SK-N-SH (cell line): ENCODE measurements around the gene ARFGEF2.

Experiments
- EP300 ChIP-seq, 2 experiments: IDR thresholded peaks; 2 replicates each; pipeline versions ENCODE4 v1.4.0 to v1.6.1; 2012; ENCODE audit warnings: borderline replicate concordance in 1 of 2, low read depth in 1 of 2, low read length in 1 of 2
- GABPA ChIP-seq: IDR thresholded peaks from 2 replicates; pipeline ENCODE4 v1.4.0; 2012; ENCODE audit warnings: low read depth, mild to moderate bottlenecking
- TEAD4 ChIP-seq: IDR thresholded peaks from 2 replicates; pipeline ENCODE4 v1.4.0; 2012; ENCODE audit warnings: mild to moderate bottlenecking, borderline replicate concordance; ENCODE audit not compliant: insufficient read depth
- TF ChIP-seq, protein P1 (sequence below): IDR thresholded peaks from 2 replicates; pipeline ENCODE4 v1.4.0; 2012; ENCODE audit warnings: low read depth
- TF ChIP-seq, protein P2 (sequence below): fragments of 200-600 bp; sonication (generic); IDR thresholded peaks from 2 replicates; pipeline ENCODE4 v1.6.1; 2017; ENCODE audit warnings: antibody characterized with exemption, mild to moderate bottlenecking, moderate library complexity

DNA sequence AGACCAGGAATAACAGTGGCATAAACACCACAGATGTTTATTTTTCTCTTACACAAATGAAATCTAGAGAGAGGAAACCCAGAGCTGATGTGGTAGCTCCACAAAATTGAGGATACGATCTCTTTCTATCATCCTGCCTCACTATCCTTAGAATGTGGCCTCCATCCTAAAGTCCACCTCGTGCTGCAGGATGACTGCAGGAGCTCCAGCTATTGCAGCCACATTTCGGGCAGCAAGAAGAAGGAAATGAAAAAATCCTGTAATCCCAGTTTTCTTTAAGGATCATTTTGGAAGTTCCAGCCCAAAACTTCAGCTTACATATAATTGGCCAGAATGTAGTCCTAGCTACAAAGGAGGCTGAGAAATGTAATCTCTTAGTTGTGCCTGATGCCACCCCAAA is 41.2 kb upstream of the ARFGEF2 start:
- TF ChIP-seq, protein P1, sequence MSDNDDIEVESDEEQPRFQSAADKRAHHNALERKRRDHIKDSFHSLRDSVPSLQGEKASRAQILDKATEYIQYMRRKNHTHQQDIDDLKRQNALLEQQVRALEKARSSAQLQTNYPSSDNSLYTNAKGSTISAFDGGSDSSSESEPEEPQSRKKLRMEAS = no peak
- TF ChIP-seq, protein P2, sequence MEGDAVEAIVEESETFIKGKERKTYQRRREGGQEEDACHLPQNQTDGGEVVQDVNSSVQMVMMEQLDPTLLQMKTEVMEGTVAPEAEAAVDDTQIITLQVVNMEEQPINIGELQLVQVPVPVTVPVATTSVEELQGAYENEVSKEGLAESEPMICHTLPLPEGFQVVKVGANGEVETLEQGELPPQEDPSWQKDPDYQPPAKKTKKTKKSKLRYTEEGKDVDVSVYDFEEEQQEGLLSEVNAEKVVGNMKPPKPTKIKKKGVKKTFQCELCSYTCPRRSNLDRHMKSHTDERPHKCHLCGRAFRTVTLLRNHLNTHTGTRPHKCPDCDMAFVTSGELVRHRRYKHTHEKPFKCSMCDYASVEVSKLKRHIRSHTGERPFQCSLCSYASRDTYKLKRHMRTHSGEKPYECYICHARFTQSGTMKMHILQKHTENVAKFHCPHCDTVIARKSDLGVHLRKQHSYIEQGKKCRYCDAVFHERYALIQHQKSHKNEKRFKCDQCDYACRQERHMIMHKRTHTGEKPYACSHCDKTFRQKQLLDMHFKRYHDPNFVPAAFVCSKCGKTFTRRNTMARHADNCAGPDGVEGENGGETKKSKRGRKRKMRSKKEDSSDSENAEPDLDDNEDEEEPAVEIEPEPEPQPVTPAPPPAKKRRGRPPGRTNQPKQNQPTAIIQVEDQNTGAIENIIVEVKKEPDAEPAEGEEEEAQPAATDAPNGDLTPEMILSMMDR = no peak
- no peak for TF ChIP-seq GABPA
- TF ChIP-seq EP300 (IDR thresholded peaks at IDR 0.05; ENCODE audit: borderline replicate concordance in 1 of 2, low read depth in 1 of 2, low read length in 1 of 2) = no peak
- no peak for TF ChIP-seq TEAD4
